Activated effector memory CD4-positive, alpha-beta T cell treated with anti-CD3 and anti-CD28 coated beads, Interleukin-2, amount 50 U/mL, for 16 hours (primary cell): ENCODE results near the gene RXYLT1.
"Not testable (repeated sequence)": the region's sequence is repeated elsewhere in the genome, so short reads cannot be mapped to it uniquely, and the experiment has no call there.

Source experiments
- DNase-seq: peaks from one replicate; pipeline ENCODE4 v3.0.0-alpha.2; 2020

Gene RXYLT1

GRCh38 chr12:63779498-63780481 is at the start of gene RXYLT1:
TSS of gene RXYLT1 (plus strand) at chr12:63779909. CDS start at chr12:63779961, 52 bp downstream.
- DNase-seq: peak; percentile 94

GRCh38 chr12:63732779-63733178 is 46.9 kb upstream of the RXYLT1 start:
- DNase-seq: not testable (repeated sequence)

- not testable (repeated sequence) for DNase-seq
Measured at GRCh38 chr12:63733585-63733984, 46.1 kb upstream of the RXYLT1 start.

- DNase-seq: not testable (repeated sequence)
Measured at GRCh38 chr12:63740551-63740950, 39.2 kb upstream of the RXYLT1 start.

GRCh38 chr12:63741431-63741830 is 38.3 kb upstream of the RXYLT1 start:
- DNase-seq: not testable (repeated sequence)

- DNase-seq: not testable (repeated sequence)
Measured at GRCh38 chr12:63744110-63744509, 35.6 kb upstream of the RXYLT1 start.

GRCh38 chr12:63746470-63746869 is 33.2 kb upstream of the RXYLT1 start:
- DNase-seq: not testable (repeated sequence)

GRCh38 chr12:63747136-63747535 is 32.6 kb upstream of the RXYLT1 start:
- DNase-seq: not testable (repeated sequence)

- no peak for DNase-seq
Measured at GRCh38 chr12:63747553-63747952, 32.2 kb upstream of the RXYLT1 start.

- DNase-seq: no peak
Measured at GRCh38 chr12:63752283-63752682, 27.4 kb upstream of the RXYLT1 start.

GRCh38 chr12:63752841-63753240 is 26.9 kb upstream of the RXYLT1 start:
- DNase-seq: no peak

- no peak for DNase-seq
Measured at GRCh38 chr12:63753743-63754142, 26.0 kb upstream of the RXYLT1 start.

- DNase-seq: no peak
Measured at GRCh38 chr12:63764481-63764880, 15.2 kb upstream of the RXYLT1 start.

- DNase-seq: no peak
Measured at GRCh38 chr12:63766498-63766897, 13.2 kb upstream of the RXYLT1 start.

GRCh38 chr12:63770375-63770774 is 9.3 kb upstream of the RXYLT1 start:
- no peak for DNase-seq

GRCh38 chr12:63777340-63777739 is 2.4 kb upstream of the RXYLT1 start:
- DNase-seq: no peak

GRCh38 chr12:63782466-63782865 is 2.8 kb downstream of the RXYLT1 start:
- no peak for DNase-seq

- DNase-seq: no peak
Measured at GRCh38 chr12:63787306-63787705, 7.6 kb downstream of the RXYLT1 start.

- no peak for DNase-seq
Measured at GRCh38 chr12:63790608-63790945, 10.9 kb downstream of the RXYLT1 start.

- no peak for DNase-seq
Measured at GRCh38 chr12:63792338-63792737, 12.6 kb downstream of the RXYLT1 start.

- no peak for DNase-seq
Measured at GRCh38 chr12:63795032-63795687, 15.5 kb downstream of the RXYLT1 start.

- DNase-seq: no peak
Measured at GRCh38 chr12:63795944-63796343, 16.2 kb downstream of the RXYLT1 start.

GRCh38 chr12:63802012-63802608 is 22.4 kb downstream of the RXYLT1 start:
- DNase-seq: no peak

GRCh38 chr12:63804746-63805145 is 25.0 kb downstream of the RXYLT1 start:
- DNase-seq: no peak
